GM19193 (cell line): ENCODE data around the gene BACH1.

Experiments used
- POLR2A ChIP-seq: IDR thresholded peaks from 4 replicates; pipeline ENCODE4 v1.6.1; 2011; ENCODE audit not compliant: insufficient read depth, insufficient read length; ENCODE audit errors: extremely low read depth

BACH1 gene

GRCh38 chr21:29346771-29347170 lies 48.0 kb downstream of the BACH1 start:
- TF ChIP-seq POLR2A: no peak

- peak; percentile 36 for TF ChIP-seq POLR2A
These were observed 48.6 kb downstream of the BACH1 start for GRCh38 chr21:29347274-29347681.

GRCh38 chr21:29349702-29350101 lies 51.0 kb downstream of the BACH1 start:
- no peak for TF ChIP-seq POLR2A

- TF ChIP-seq POLR2A: no peak
These were observed 51.6 kb downstream of the BACH1 start for GRCh38 chr21:29350246-29350779.

- no peak for TF ChIP-seq POLR2A
These were observed 53.0 kb downstream of the BACH1 start for GRCh38 chr21:29351691-29352090.

- no peak for TF ChIP-seq POLR2A
These were observed 61.0 kb downstream of the BACH1 start for GRCh38 chr21:29359718-29360117.

- no peak for TF ChIP-seq POLR2A
These were observed 62.4 kb downstream of the BACH1 start for GRCh38 chr21:29360799-29361765.

- TF ChIP-seq POLR2A: no peak
These were observed 64.0 kb downstream of the BACH1 start for GRCh38 chr21:29362758-29363157.

- no peak for TF ChIP-seq POLR2A
These were observed 67.0 kb downstream of the BACH1 start for GRCh38 chr21:29365661-29366265.

- TF ChIP-seq POLR2A: no peak
These were observed 67.8 kb downstream of the BACH1 start for GRCh38 chr21:29366532-29366931.

GRCh38 chr21:29367335-29367734 lies 68.6 kb downstream of the BACH1 start:
- no peak for TF ChIP-seq POLR2A

GRCh38 chr21:29368906-29369305 lies 70.2 kb downstream of the BACH1 start:
- no peak for TF ChIP-seq POLR2A

GRCh38 chr21:29371464-29371863 lies 72.7 kb downstream of the BACH1 start:
- TF ChIP-seq POLR2A: no peak

- no peak for TF ChIP-seq POLR2A
These were observed 73.5 kb downstream of the BACH1 start for GRCh38 chr21:29372063-29372802.

- TF ChIP-seq POLR2A: no peak
These were observed 75.8 kb downstream of the BACH1 start for GRCh38 chr21:29374481-29374880.
